Adipose tissue (tissue), 3 donors: ENCODE measurements around the gene MYF6. TPM values are rescaled to one million over a fixed set of nuclear protein-coding genes. Genes with fewer than 3 reads are reported as not detected.
"Not testable (repeated sequence)": the region's sequence is repeated elsewhere in the genome, so short reads cannot be mapped to it uniquely, and the experiment has no call there.

Source experiments
- H3K27ac ChIP-seq: one replicate; pipeline ENCODE4 v1.5.1; 2013; ENCODE audit warnings: low read depth, low read length
- WGBS, 3 donors: extraction: QIAGEN DNeasy Blood & Tissue Kit; methylation state at CpG; one replicate each; pipeline ENCODE4 v1.1.7; 2013; 5-methylcytosine and 5-hydroxymethylcytosine counted together
- polyA plus RNA-seq, 3 donors: library from polyadenylated mRNA; stranded (reverse); fragments of 200-250 nt; gene quantifications; one replicate each; pipeline ENCODE4 v1.2.3, GENCODE V29; 2013
- donor health status: healthy with polysubstance abuse.
- donor health status: Bipolar disorder and iron deficiency.
- donor health status: healthy.

MYF6 gene
- polyA plus RNA-seq = 1 to 10 TPM in 1 of 3 donors, under 1 TPM in 2; 0.07 to 1.0 (median 0.18) TPM

DNA sequence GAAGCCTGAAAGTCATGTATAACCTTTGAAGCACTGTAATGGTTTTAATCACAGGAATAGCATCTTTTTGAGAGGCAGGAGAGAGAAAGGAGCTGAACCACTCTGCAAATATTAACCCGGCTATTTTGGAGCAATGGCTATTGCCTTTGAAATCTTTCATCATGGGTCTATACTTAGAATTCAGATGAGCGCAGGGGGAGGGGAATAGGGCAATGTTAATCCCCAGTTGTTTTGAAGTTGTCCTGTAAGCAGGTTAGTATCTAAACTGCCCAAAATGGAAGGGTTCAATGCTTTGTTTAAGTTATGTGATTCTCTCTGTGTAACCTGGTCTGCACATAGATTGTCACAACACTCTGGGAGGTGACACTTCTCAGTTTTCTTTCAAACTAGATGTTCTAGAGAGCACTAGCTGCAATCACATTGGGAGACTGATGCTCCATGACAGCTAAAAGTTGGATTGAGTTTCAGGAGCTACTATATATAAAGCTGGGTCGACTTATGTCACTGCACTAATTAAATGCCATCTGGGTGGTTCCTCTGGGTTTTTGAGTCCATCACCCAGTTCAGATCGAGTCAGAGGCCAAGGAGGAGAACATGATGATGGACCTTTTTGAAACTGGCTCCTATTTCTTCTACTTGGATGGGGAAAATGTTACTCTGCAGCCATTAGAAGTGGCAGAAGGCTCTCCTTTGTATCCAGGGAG is at the start of gene MYF6:
Gene MYF6, plus strand, starts transcription at position 509 of the 704 bp plus-strand sequence. Its CDS starts 86 bp downstream, at position 595.
- WGBS, 3 donors = 47 to 62% (median 58%) methylated on average over 4 of the region's 4 CpGs
- no peak within 1 kb of the TSS for H3K27ac ChIP-seq

DNA sequence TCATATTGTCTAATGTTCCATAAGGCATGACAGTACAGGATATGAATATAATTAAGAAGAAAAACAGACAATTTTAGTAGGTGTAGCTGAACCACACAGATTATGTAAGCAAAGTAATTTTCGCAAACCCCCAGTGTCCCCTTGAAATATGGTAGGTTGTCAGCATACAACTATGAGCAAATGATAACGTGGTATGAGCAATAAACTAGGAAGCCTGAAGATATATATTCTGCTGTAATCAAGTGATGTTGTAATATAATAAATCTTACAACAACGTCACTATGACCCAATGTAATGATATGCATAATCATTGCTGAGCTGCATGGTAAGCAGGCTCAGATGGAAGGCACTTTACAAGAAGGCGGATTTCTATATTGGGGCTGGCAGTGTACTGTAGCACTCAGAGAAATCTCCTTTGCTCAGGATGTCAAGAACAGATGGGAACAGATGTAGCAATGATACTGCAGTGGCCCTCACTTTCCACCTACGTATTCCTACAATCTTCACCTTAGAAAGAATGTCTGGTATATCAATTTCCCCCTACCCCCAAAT is 47.8 kb upstream of the MYF6 start:
- no peak overlapping the region for H3K27ac ChIP-seq
- 73 to 84% (median 84%) methylated on average over 5 of the region's 5 CpGs for WGBS, 3 donors

DNA sequence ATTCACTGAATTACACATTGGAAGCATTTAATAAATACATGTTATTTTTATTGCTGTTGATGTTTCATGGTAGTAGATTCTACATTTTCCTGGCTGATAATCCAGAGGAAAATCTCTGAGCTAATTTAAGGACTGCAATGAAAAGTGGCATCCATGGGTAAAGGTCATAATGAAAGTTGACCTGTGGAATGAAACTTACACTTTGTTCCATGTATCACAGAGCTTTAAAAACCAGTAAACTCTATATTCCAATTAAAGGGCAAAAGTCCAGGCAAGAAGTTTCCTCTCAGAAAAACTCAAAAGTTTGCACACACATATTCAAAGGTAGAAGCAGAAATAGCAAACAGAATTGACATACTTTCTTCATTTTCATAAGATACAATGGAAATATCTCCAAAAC is 44.8 kb upstream of the MYF6 start:
- H3K27ac ChIP-seq = no peak overlapping the region

DNA sequence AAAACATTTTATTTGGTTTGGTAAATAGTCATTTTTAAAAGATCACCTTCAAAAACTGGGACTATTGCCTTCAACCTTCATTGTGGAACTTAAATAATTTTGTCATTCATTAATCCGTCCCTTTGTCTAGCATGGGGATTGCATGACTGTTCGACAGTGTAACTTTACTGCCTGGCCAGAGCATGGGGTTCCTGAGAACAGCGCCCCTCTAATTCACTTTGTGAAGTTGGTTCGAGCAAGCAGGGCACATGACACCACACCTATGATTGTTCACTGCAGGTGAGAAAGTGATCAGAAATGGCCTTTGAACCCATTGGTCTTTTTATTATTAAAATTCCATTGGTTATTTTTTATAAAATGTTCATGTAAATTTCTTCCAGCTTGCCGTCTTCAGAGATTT is 37.2 kb upstream of the MYF6 start:
- 60 to 81% (median 71%) methylated on average over 5 of the region's 5 CpGs for WGBS, 3 donors

DNA sequence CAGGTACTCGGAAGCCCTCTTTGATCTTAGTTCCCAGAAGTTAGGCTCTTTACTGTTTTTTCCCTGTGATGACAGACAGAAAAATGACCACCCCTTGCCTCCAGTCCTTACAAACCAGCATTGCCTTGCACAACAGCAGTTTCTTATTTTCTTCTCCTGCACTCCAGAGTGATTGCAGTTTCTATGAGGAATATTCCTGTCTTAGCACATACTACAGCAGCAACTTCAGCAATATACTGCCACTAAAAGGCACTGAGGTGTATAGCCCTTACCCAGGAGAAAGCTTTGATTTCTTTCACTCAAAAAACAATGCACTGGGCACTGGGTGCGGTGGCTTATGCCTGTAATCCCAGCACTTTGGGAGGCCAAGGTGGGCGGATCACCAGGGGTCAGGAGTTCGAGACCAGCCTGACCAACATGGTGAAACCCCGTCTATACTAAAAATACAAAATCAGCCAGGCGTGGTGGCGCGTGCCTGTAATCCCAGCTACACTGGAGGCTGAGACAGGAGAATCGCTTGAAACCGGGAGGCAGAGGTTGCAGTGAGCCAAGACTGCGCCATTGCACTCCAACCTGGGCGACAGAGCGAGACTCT is 31.3 kb upstream of the MYF6 start:
- whole genome bisulfite sequencing, 3 donors = 91 to 96% (median 93%) methylated on average over 13 of the region's 13 CpGs
- not testable (repeated sequence) for H3K27ac ChIP-seq

More for the DNA sequence above, 37.2 kb upstream of the MYF6 start:
- no peak overlapping the region for H3K27ac ChIP-seq

DNA sequence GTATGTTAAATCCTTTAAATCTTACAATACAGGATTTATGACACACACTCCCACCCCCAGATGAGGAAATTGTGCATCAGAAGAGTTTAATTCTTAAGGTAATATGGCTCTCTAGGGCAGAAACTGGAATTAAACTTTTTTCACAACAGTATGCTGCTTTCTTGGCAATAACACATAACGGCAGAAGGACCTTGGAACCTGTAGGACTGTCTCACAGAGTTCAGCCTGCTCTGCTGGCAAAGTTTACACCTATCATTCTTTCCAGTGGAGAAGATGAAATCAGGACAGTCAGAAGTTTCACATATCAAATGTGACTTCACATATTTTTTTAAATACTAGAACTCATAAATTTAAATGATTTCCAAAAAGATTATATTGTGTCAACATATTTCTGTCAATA is 30.6 kb upstream of the MYF6 start:
- H3K27ac ChIP-seq = no peak overlapping the region
- WGBS, 3 donors = 55 to 81% (median 66%) methylated on average over 1 of the region's 1 CpG

DNA sequence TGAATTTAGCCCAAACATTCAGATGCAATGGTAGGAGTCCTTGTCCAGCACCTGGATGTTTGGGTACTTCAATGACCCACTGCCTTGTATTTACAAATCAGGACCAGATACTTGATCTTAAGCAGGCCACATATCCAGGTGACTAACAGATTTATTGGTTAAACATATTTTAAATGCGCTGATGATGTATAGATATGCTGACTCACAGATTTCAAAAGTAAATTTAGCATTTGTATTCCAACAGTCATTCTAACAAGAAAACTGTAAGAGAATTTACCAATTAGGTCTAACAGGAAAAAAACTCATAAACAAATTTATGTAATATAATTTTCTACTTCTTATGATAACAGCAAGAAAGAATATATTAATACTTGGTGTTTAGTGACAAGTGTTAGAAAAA is 29.4 kb upstream of the MYF6 start:
- WGBS, 3 donors = 91 to 100% (median 94%) methylated on average over 1 of the region's 1 CpG
- H3K27ac ChIP-seq = no peak overlapping the region

DNA sequence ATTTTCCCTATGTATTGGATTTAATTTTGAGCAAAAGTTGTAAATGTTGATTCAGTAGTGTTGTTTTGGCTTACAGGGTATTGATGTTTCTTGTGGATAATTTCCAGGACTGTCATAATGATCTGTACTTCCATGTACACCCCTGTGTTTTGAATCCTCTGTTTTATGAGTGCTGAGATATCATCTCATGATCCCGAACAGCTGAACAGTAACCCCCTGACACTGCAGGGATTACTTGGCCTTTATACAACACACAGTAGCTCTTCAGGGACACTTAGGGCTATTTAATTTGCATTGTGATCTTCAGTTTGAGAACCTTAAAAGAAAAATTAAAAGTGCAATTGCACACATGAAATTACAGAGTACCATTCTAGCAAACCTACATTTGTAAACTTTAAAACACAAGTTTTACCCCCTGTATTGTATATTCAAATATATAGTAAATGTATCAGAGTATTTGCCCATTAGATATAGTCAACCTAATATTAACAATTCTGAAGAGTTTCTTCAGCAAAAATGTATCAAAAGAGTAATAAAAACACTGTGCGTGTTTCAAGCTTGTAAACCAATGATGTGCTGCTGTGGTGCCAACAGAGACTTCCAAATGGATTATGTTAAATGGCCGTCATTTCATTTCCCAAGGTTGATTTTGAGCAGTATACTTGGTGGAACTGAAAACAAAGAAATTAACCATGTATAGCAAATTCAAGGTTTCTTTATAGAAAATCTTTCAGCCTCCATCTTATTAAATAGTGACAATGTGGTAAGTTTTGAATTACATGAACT is 27.9 kb upstream of the MYF6 start:
- 81 to 83% (median 82%) methylated on average over 3 of the region's 3 CpGs for WGBS, 3 donors
- H3K27ac ChIP-seq = no peak overlapping the region

DNA sequence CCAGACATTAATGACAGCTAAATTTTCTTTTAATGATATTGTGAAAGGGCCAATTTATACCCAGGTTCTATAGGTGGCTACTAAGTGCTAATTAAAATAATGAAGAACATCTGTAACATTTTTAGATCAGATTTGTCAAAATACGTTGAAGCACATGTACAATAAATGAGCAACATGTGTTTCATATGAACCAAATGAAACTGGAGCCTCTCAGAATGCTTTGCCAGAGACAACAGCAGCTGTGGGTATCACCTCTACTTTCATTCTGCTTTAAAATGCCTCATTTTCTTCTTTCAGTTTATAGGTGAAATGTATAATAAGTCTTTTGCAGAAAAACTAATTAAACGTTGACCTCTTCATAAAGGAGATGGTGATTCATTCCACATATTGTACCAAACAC is 26.1 kb upstream of the MYF6 start:
- no peak overlapping the region for H3K27ac ChIP-seq

DNA sequence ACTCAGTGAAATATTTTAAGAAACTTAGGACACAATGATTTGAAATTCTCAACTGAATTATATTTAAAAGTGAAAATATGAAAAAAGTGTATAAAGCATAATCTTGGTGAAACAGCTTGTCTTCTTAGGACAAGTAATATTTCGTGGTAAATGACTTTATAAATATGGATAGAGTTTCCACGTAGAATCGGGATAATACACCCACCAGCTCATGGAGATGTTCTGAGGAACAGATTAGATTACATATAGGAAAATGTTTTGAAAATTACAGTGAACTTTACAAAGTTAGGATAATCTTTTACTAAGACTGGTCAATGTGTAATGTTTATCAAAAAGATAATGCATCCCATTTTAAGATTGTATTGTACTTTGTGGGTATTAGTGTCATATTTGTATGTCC is 25.6 kb upstream of the MYF6 start:
- H3K27ac ChIP-seq = no peak overlapping the region
- 82 to 90% (median 90%) methylated on average over 3 of the region's 3 CpGs for WGBS, 3 donors

More for the DNA sequence above, 26.1 kb upstream of the MYF6 start:
- 70 to 82% (median 77%) methylated on average over 2 of the region's 2 CpGs for WGBS, 3 donors

DNA sequence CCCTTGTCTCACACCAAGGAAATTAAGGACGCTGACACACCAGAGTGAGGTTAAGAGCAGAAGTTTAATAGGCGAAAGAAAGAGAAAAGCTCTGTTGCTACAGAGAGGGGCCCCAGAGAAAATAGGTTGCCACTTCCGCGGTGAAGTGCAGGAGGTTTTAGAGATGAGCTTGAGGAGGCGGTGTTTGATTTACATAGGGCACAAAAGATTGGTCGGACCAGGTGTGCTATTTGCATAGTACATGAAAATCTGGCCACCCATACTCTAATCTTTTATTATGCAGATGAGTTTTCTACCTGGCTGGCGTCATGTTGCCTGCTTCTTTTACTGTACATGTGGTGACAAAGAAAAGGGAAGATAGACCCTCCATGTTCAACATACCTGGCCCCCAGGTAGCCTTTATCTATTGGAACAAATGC is 23.3 kb upstream of the MYF6 start:
- no peak overlapping the region for H3K27ac ChIP-seq
- WGBS, 3 donors = 40 to 60% (median 55%) methylated on average over 7 of the region's 7 CpGs

DNA sequence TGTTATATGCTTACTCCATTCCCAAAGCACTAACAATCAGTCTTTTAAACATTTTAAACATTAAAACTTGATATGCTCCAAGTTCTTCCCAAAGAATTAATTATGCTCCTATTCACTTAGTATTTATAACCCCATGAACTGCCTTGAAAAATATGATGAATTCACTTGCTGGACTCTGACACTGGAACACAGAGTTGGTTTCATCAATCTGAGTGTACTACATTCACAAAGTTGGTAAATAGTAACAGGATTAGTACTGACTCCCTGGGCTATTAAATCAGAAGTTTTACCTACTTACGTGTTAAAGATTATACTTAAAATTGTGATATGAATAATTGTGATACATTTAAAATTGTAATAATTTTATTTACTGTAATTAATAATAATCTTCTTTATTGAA is 17.3 kb upstream of the MYF6 start:
- 81 to 88% (median 86%) methylated on average over 1 of the region's 1 CpG for WGBS, 3 donors
- no peak overlapping the region for H3K27ac ChIP-seq

DNA sequence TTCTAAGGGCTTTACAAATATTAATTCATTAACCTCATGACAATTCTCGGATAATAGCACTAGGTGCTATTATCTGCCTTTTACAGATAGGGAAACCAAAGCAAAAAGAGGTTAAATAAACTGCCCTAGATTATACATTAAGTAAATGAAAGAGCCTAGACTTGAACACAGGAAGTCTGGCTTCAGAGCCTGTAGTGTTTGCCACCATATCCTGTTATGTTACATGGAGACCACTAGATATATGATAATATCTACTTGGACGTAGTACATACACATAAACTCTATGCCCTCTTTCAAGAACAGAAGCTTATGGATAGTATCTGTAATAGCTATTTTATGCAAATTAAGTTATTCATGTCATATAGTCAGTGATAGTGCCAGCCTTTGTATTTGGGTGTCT is 16.9 kb upstream of the MYF6 start:
- H3K27ac ChIP-seq = no peak overlapping the region
- WGBS, 3 donors = 50 to 58% (median 54%) methylated on average over 2 of the region's 2 CpGs

DNA sequence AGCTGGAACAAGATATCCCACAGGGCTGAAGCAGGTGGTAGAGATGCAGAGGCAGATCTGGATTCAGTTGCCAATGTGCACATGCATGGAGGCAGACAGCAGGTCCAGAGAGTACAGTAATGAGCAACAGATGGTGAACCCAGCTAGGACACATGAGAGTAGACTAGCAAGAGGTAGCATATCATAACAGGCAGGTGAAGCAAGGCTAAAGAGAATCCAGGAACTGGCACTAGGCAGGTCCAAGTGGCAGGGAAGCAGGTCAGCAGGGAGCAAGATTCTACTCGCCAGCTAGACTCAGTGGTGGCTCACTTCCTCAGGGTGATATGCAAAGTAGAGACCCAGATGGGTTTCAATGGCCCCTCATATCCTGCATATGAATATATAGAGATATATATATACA is 15.3 kb upstream of the MYF6 start:
- 86 to 90% (median 90%) methylated on average over 1 of the region's 1 CpG for WGBS, 3 donors
- no peak overlapping the region for H3K27ac ChIP-seq

DNA sequence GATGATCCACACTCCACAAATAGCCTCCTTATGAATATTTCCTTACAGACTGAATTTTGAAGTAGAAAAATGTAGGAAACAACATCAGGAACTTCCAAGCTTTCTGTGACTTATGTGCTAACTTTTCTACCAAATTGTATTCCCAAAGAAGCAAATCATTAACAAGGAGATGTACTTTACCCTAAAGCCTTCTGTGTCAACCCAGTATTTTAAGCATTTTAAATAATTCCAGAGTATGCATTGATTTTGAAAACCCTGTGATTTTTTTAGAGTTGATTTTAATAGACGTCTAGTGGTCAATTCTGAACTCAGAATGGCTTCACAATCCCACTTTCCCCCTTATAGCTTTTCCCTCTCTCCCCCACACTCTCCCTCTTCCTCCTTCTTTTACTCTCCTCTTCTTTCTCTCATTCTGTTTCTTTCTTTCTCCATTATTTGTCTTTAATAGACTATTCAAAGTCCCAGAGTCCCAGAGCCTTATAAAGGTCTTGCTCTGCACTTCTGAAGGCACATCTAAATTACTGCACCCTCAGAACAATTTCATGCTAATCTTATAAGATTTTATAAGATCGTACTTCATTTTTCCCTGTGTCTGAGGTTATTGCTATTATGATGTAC is 10.1 kb upstream of the MYF6 start:
- WGBS, 3 donors = 62 to 78% (median 76%) methylated on average over 2 of the region's 2 CpGs

DNA sequence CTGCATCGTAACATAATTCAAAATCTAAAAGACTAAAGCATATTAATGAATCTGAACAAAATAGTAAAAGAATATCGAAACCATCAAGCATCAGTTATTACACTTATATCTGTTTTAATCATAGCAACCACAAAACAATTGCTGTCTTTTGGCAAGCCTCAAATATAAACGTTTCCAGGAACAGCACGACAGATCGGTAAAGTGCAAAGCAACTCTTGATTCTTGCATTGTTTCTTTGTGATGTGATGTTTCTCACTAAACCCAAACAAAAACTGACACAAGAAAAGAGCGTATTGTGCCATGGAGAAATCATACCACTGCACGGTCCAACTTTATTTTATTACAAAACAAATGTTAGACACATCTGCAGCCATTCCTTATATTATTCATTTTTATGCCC is 9.2 kb upstream of the MYF6 start:
- no peak overlapping the region for H3K27ac ChIP-seq
- 64 to 79% (median 72%) methylated on average over 7 of the region's 7 CpGs for WGBS, 3 donors

More for the DNA sequence above, 10.1 kb upstream of the MYF6 start:
- H3K27ac ChIP-seq = no peak overlapping the region

DNA sequence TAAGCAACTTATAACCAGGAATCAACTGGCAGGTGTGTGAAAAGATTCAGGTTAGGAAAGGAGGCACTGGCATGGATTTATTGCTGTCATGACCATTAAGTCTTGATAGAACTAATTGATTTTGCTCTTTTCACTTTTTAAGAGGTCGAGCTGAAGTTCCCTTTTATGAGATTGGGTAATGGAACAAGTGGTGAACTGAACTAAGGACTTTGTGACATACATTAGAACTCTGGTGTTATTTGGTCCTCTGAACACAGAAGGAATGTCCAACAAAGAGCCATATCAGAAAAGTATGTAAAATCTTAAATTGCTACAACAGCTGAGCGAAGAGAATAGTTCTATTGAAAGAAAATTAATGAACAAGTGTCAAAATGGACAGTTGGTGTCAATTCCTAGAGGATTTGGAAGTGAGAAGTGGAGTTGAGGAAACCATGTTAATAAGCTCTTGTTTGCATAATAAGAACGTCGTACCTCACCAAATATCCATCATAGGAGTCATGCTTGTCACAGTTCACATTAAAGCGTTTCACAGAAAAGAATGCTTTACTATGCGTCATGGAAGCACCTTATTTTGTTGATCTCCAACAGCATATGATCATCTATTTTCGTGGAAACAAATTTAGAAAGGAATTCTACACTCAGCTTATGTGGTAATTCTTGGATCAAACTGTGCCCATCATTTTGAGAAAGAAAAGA is 8.4 kb upstream of the MYF6 start:
- no peak overlapping the region for H3K27ac ChIP-seq
- 63 to 75% (median 74%) methylated on average over 7 of the region's 7 CpGs for WGBS, 3 donors

DNA sequence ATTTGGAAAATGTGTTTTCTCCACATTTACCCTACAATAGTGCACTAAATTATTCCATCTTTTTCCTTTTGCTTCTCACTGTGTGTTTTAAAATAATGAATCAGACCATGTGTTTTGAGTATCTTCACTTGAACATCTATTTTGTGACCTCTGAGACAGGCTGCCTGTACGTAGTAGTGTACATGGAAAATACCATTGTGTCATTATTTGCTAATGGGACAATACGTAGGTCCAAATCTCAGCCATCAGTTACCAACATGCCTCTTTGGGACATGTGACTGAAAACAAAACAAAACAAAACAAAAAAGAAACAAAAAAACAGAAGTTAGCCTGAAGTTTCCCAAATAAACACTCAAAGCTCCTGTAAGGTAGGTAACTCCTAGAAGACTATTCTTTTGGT is 7.1 kb upstream of the MYF6 start:
- H3K27ac ChIP-seq = no peak overlapping the region
- WGBS, 3 donors = 81 to 84% (median 82%) methylated on average over 2 of the region's 2 CpGs
